ENCODE results near the gene CFAP54. TPM values are rescaled to one million over a fixed set of nuclear protein-coding genes. Genes with fewer than 3 reads are reported as not detected.

CFAP54 gene
- total RNA-seq, 1 donor from 2014 or later, result 0.64 TPM

DNA sequence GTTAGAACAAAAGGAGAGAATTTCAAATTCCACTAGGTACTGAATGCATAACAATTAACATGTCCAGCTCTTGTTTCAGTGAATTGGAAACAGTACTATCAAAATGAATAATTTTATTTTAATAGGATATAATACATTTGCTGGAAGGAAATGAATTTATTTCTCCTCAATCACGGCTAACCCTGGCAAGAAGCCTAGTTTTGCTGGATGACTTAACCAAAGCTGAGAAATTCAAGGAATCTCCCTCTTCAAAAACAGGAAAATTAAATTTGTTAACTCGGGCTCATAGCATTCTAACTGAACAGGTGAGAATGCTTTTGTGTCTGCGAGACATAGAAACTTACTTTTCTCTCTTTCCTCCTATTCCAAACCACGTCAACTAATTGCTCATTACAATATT lies 254.2 kb downstream of the CFAP54 start:
- CTCF ChIA-PET, result no interaction called here
- no peaks in the 10 kb centered on the region for H3K9me3 Mint-ChIP-seq
- TF ChIP-seq, protein P1, sequence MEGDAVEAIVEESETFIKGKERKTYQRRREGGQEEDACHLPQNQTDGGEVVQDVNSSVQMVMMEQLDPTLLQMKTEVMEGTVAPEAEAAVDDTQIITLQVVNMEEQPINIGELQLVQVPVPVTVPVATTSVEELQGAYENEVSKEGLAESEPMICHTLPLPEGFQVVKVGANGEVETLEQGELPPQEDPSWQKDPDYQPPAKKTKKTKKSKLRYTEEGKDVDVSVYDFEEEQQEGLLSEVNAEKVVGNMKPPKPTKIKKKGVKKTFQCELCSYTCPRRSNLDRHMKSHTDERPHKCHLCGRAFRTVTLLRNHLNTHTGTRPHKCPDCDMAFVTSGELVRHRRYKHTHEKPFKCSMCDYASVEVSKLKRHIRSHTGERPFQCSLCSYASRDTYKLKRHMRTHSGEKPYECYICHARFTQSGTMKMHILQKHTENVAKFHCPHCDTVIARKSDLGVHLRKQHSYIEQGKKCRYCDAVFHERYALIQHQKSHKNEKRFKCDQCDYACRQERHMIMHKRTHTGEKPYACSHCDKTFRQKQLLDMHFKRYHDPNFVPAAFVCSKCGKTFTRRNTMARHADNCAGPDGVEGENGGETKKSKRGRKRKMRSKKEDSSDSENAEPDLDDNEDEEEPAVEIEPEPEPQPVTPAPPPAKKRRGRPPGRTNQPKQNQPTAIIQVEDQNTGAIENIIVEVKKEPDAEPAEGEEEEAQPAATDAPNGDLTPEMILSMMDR (IDR thresholded peaks at IDR 0.05), result no peak
- H3K27me3 Mint-ChIP-seq, result no peaks in the 10 kb centered on the region
- no peaks in the 10 kb centered on the region for H3K36me3 Mint-ChIP-seq (ENCODE audit: low read depth)
- H3K27ac Mint-ChIP-seq, result no peak overlapping the region
- ATAC-seq (ENCODE audit: low read depth) (no peak), DNase-seq (no peak)
- H3K4me1 Mint-ChIP-seq, result no peaks in the 10 kb centered on the region
- POLR2A ChIA-PET, result no interaction called here
- H3K4me3 Mint-ChIP-seq, result no peak overlapping the region
- intact Hi-C loops (cut with micrococcal nuclease), result no loop called here

DNA sequence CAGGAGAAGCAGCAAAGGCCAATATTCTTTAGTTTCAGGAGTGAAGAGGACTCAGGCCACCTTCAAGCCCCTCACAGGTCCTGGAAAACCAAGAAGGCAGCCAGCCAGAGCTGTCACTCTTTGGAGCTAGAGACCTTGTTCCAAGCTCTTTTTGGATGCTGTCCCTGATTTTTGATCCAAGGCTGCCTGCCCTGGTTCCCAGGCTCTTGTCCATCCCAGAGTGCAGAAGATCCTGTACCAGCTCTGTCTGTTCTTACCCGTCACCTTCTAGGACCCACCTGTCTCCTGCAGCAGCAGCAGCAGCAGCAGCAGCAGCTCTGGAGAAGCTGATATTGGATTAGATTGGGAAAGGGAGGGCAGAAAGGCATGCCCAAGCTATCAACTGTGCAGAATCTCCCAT lies 260.6 kb downstream of the CFAP54 start:
- Mint-ChIP-seq H3K9me3 (no peaks in the 10 kb centered on the region), H3K4me3 (no peak overlapping the region), H3K36me3 (ENCODE audit: low read depth) (no peaks in the 10 kb centered on the region), H3K4me1 (no peaks in the 10 kb centered on the region), H3K27ac (no peak overlapping the region), H3K27me3 (no peaks in the 10 kb centered on the region)
- intact Hi-C loops (cut with micrococcal nuclease), result no loop called here
- no peak for ATAC-seq (ENCODE audit: low read depth)
- DNase-seq, result no peak
- TF ChIP-seq, protein P1 (IDR thresholded peaks at IDR 0.05), result no peak
- CTCF ChIA-PET, result no interaction called here
- POLR2A ChIA-PET, result no interaction called here

DNA sequence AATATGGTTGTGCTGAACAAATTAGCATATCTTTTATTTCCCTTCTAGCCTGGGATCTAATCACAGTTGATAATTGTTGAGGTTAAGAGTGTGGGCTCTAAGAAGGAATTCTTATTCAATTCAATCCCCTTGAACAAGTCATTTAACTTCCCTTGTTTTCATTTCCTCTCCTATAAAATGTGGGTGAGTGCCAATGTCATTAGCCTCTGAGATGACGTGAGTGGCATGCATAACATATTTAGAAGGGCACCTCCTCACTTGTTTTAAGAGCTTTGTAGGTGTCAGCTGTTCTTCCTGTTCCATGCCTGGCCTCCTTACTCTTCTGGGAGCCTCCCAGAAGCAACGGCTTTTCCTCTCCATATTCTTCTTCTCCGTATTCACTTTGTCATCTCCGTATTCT lies 262.2 kb downstream of the CFAP54 start:
- ChIA-PET CTCF (no interaction called here), POLR2A (no interaction called here)
- Mint-ChIP-seq H3K36me3 (ENCODE audit: low read depth) (no peaks in the 10 kb centered on the region), H3K27ac (no peak overlapping the region), H3K9me3 (no peaks in the 10 kb centered on the region), H3K4me1 (no peaks in the 10 kb centered on the region), H3K27me3 (peaks cover 3% of the 10 kb centered on the region), H3K4me3 (no peak overlapping the region)
- no peak for ATAC-seq (ENCODE audit: low read depth)
- intact Hi-C loops (cut with micrococcal nuclease), result no loop called here
- no peak for DNase-seq
- TF ChIP-seq, protein P1 (IDR thresholded peaks at IDR 0.05), result no peak

GRCh38 chr12:96752211-96752610 lies 262.8 kb downstream of the CFAP54 start:
- H3K9me3 Mint-ChIP-seq, result no peaks in the 10 kb centered on the region
- no peaks in the 10 kb centered on the region for H3K36me3 Mint-ChIP-seq (ENCODE audit: low read depth)
- no peak for DNase-seq
- CTCF ChIA-PET, result no interaction called here
- TF ChIP-seq, protein P1 (IDR thresholded peaks at IDR 0.05), result no peak
- H3K27ac Mint-ChIP-seq, result no peak overlapping the region
- H3K4me1 Mint-ChIP-seq, result no peaks in the 10 kb centered on the region
- no peak overlapping the region for H3K4me3 Mint-ChIP-seq
- intact Hi-C loops (cut with micrococcal nuclease), result no loop called here
- ATAC-seq (ENCODE audit: low read depth), result no peak
- POLR2A ChIA-PET, result no interaction called here
- H3K27me3 Mint-ChIP-seq, result peaks cover 3% of the 10 kb centered on the region

- peaks cover 9% of the 10 kb centered on the region for H3K27me3 Mint-ChIP-seq
- no peaks in the 10 kb centered on the region for H3K4me1 Mint-ChIP-seq
- DNase-seq, result no peak
- no peaks in the 10 kb centered on the region for H3K36me3 Mint-ChIP-seq (ENCODE audit: low read depth)
- H3K4me3 Mint-ChIP-seq, result no peak overlapping the region
- ChIA-PET CTCF (no interaction called here), POLR2A (no interaction called here)
- TF ChIP-seq, protein P1 (IDR thresholded peaks at IDR 0.05), result no peak
- no peak for ATAC-seq (ENCODE audit: low read depth)
- intact Hi-C loops (cut with micrococcal nuclease), result no loop called here
- H3K9me3 Mint-ChIP-seq, result no peaks in the 10 kb centered on the region
- H3K27ac Mint-ChIP-seq, result no peak overlapping the region
Observed at GRCh38 chr12:96766232-96766631, 276.9 kb downstream of the CFAP54 start.

Data from activated B cell treated with CpG ODN at 0.5 μM for 24 hours (primary cell).